Ureter (tissue), 1 donor: Measurements from ENCODE around the gene C20orf202. TPM values are rescaled to one million over a fixed set of nuclear protein-coding genes. Genes with fewer than 3 reads are reported as not detected.

ENCODE experiments used
- DNase-seq: peaks from one replicate; pipeline ENCODE4 v3.0.0-alpha.2; 2020; ENCODE audit warnings: low spot score
- total RNA-seq: library from RNA; stranded (reverse); gene quantifications from one replicate; pipeline ENCODE4 v1.2.4, GENCODE V29; 2023
- donor health status: DM: yes; HTN: yes; CAD: no.

Gene C20orf202
- 1.2 TPM for total RNA-seq

DNA sequence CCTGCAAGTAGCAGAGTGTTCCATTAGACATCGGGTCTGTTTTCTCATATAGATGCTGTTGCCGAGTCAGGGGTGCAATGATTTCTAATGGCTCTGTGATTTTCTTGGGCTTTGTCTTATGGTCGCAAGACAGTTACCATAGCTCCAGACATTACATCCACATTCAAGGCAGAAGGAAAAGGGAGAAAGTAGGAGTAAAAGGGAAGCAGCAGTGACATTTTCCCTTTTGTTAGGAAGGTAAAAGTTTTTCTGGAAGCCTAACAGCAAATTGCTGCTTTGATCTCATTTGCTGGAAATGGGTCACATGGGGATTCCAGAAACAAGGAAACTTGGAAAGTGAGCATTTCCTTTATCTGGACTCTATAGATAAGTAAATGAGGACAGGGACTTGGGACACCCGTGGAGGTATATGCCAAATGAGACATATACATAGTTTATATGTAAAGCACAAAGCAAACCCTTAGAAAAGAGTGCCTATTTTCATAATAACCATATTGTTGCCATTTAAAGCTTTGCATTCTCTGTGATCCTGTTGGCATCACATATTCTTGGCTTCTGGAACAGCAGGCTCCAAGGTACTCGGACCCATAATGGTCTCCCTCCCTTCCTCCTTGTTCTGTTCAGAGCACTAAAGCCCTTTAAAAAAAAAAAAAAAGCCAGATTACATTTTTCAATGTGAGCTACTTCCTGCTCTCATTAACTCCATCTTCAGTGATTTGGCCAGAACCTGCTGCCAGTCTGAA, at the start of gene C20orf202:
C20orf202 (plus strand) TSS at position 693 of the 743 bp plus-strand sequence. CDS start 132 bp downstream, outside the sequence.
- no peak for DNase-seq

DNA sequence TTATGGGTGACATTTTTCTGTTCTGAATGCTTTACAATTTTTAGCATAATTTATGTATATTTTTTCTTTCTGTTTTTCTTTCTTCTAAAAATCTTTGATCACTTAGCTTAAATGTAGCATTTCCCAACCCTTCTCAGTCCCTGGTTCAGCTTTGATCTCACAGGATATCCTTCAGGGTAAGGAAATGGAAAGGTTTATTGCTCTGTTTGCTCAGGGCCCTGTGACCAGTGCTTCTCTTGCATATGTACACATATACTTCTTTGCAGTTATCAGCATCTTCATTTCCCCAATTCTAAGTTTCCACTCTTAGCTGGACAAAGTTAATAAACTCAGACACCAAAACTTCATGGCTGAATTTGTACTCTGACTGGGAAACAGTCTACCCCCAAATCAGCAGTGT, 49.0 kb upstream of the C20orf202 start:
- DNase-seq, result no peak

DNA sequence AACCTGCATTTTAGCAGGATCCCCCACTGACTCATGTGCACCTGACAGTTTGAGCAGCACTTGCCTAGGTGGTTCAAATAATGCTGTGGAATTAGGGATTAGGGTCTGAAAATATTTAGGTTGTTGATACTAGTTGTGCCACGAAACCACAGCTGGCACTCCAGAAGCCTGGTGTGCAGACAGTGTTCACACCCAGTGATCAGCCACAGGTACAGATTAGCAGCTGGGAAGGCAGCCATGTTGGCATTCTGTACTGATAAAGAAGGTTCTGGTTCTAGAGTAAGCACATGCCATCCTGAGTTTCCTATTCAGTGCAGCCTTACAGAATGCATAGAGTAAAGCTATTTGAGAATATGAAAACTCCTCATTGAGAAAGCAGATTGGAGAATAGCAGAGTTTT, 48.6 kb upstream of the C20orf202 start:
- DNase-seq, result no peak

DNA sequence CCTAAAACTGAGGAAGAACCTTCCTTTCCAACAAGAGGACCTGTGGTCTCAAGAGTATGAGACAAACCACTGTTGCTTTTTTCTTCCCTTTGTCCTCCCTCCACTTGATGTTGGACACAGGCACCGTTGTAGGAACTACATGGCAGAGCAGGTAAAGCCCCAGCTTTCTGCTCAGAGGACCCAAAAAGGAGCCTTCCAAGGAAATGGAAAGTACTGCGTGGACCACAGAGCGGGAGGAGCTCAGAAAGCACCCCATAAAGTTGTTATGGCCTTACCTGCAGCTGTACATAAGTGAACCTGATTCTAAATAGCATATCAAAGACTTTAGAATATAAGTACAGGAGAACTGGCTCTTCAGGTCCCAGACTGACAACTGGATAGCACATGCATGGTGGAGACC, 47.9 kb upstream of the C20orf202 start:
- DNase-seq, result no peak

DNA sequence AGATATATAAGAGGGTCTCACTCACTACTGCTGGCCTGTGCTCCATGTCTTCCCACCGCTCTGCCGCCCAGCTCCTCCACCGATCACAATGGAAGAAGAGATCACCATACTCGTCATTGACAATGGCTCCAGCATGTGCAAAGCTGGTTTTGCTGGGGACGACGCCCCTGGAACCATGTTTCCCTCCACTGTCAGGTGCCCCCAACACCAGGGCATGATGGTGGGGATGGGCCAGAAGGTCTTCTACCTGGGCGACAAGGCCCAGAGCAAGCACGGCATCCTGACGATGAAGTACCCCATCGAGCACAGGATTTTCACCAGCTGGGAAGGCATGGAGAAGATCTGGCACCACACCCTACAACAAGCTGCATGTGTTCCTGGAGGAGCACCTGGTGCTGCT, 42.8 kb upstream of the C20orf202 start:
- DNase-seq, result no peak

DNA sequence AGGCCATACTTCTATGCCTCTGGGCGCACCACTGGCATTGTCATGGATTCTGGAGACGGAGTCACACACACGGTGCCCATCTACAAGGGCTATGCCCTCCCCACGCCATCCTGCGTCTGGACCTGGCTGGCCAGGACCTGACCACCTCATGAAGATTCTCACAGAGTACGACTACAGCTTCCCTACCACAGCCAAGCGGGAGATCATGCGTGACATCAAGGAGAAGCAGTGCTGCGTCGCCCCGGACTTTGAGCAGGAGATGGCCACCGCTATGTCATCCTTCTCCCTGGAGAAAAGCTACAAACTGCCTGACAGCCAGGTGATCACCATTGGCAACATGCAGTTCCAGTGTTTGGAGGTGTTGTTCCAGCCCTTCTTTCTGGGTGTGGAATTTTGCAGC, 42.3 kb upstream of the C20orf202 start:
- no peak for DNase-seq

DNA sequence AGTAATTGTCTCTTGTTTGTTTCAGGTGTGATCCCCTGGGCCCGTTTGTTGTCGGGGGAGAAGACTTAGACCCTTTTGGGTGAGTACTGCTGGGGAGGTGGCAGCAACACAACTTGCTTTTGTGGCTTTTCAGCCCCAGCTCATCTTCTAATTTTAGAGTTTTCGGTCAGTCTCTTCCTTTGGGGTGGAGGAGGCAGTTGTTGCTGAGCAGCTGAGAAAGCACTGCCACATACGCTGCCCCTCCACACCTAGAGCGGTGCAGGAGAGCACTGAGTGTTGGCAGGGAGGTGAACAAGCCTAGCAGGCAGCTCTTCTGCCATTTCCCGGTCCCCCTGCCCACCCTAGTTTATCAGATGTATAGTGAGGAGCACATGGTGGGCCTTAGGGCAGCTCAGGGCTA, 40.1 kb upstream of the C20orf202 start:
- no peak for DNase-seq

DNA sequence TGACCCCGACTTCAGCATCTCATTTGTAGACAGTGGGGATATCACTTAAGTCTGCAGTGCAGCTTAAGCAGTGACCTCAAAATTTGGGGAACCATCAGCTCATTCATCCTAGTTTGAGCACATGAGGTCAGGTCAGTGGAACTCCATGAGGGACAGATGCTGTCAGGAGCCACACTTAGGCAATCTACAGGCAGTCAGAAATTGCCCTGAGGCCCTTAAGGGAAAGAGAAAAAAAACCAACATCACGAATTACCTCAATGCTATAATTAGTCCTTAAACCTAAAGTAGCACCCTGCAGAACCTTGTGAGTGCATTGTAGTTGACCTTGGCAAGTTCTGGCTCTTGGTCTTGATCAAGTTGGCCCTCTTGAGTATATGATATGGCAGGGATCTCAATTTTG, 39.6 kb upstream of the C20orf202 start:
- no peak for DNase-seq

DNA sequence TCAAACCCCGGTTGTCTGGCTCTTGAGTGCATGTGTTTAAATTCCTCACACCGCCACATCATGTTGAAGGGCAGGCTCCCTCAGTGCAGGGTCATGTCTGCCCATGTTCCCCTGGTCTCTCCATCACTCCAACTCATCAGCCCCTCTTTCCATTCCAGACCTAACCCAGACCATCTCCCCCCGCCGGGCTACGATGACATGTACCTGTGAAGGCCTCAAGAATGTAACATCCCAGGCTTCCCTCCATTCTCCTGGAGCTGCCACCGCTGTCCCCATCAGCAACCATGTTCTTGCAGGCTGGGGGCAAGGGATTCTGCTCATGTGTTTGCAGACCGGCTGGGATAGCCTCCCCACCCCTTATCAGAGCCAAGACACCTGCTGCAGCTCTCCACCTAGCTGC, 38.4 kb upstream of the C20orf202 start:
- DNase-seq, result no peak

DNA sequence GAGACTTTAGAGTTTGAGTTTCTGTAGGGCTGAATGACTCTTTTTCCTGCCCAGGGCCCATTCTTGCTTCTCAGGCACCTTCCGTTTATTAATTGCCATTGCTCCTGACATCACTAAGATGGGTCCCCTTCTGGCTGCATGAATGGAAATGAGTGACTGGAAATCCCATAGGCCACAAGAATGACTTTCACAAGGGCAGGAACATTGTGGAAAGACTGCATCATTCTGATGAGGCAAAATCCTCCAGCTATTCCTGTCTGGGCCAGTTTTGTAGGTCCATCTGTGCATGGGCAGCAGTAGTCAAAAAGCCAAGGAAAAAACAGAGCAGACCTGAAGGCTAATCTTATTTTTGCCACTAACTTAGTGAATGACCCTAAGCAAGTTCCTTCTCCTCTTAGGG, 37.7 kb upstream of the C20orf202 start:
- DNase-seq, result no peak

DNA sequence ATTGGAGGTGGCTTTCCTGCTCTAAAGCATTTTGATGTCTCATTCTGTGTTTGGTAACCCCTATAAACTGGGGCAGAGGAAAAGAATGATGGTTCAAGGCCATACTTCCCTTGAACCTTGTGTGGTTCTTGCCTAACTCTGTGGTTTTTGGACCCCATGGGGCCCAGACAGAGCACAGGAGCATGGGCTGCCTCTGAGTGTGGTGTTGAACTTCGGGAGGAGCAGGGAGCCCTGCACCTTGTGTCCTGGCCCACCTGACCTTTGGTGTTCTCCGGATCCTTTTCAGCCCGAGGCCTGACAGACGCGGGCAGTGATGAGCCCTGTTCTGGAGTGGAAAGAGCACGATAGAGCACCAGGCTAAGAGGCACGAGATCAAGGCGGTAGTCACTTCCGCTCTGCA, 37.3 kb upstream of the C20orf202 start:
- DNase-seq, result no peak

DNA sequence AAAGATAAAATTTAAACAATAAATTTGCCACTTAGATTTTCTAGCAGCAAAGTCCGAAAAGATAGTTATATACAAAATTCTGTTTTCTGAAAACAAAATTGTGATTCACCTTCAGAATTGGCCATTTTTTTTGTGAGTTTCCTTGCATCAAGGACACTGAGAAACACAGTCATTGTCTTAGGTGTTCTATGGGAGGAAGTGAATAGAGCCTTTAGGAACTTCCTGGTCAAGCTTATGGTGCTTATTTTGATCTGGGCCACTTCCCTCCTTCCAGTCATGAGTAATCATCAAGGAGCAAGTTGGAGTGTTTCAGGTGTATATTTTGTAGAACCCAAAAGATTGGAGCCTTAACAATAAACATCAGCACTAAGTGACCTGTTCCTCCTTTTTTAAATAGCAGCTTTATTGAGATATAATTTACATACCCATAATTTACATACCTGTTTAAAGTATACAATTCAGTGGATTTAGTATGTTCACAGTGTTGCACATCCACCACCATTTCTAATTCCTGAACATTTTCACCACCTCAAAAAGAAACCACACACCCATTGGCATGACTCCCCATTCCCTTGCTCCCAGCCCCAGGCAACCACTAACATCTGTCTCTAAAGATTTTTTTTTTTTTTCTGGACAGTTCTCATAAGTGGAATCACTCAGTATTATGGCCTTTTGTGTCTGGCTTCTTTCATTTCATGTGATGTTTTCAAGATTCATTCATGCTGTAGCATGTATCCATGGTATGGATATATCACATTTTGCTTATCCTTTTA, 36.1 kb upstream of the C20orf202 start:
- DNase-seq, result no peak

DNA sequence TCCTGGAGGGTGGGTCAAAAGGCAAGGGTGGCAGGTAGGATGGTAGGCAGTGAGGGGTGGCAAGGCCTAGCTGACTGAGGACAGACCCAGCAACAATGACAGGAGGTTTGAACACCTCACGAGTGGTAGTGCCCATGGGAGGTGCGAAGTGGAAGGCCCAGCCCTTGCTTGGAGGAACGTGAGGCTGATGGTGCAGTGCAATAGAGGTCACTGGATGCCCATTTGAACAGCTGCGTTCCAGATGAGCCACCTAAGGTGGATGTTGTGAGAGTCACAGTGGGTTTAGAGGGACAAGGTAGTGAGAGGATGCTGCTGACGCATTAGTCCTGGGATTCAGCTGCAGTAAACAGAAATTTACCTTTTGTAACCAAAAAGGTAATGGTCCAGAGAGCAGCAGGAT, 34.0 kb upstream of the C20orf202 start:
- no peak for DNase-seq

DNA sequence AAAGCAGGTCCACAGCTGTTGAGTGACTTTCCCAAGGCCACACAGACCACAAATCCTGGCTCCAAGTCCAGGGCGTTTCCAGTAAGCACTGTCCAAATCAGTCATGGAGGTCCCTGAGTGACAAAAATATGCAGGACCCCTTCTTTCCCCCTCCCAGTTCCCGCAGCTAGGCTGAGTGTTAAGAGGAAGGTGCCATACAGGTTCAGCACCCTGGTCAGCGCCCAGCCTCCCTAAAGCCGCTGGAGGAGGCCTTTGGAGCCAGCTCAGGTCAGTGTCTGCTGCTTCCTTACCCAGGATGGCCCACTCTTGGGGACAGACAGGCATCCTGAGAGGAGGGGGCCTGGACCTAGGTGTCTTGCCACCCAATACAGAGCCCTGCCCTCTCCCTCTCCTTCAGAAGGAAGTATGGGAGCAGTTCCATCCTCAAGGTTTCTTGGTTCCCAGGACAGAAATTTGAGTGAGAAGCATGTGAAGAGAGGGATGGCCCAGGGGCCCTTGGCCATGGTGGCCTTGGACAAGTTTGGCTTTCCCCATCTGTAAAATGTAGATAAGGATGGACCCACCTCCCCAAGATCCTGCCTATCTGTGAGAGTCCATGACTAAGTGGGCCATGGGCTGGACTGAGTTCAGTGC, 31.7 kb upstream of the C20orf202 start:
- no peak for DNase-seq

DNA sequence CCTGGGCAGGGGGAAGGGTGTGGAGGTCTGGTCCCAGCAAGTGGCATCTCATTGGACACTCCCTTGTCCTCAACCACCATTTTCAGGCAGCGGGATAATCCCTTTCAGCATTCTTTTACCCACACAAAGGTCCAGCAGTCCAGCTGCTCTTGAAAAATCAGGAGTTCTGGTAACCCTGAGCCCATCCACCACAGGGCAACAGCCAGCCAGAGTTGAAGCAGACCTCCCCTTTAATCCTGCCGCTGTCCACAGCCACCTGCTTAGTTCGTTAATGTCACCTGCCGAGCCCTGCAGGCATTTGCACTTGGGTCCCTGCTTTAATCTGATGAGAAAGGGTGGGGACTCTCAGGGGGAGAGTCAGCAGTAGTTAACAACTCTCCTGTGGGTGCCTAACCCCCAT, 29.6 kb upstream of the C20orf202 start:
- no peak for DNase-seq

DNA sequence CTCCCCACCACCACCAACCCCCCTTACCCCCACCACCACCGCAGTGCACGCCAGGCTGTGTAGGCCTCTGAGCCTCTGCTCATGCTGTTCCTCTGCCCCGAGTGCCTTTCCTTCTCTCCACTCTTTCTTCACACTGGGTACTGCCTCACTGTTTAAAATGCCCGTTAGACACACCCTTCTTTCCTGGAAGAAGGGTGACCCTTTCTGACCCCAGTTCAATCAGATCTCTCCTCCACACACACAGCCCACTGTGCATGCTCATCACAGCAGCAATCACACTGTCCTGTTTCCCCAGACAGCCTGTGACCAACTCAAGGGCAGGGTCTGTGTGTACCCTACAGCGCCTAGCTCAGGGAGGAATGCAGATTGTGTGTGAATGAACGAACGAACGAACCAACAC, 28.5 kb upstream of the C20orf202 start:
- no peak for DNase-seq

DNA sequence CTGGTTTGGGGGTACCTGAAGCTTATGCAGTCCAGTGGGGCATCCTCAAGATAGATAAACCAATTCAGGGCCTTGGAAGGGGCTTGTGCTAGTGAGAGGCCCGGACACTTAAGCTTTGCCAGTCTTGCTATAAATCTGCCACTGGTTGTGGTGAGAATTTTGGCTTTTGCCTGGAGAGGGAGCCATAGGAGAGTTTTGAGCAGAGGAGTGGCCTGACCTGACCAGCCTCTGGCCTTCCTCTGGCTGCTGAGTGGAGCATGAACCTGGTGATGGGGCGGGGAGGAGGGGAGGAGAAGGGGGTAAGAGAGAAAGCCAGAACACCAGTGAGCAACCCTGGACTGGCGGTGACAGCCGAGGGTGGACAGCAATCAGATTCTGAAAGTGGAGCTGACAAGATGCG, 25.6 kb upstream of the C20orf202 start:
- no peak for DNase-seq

DNA sequence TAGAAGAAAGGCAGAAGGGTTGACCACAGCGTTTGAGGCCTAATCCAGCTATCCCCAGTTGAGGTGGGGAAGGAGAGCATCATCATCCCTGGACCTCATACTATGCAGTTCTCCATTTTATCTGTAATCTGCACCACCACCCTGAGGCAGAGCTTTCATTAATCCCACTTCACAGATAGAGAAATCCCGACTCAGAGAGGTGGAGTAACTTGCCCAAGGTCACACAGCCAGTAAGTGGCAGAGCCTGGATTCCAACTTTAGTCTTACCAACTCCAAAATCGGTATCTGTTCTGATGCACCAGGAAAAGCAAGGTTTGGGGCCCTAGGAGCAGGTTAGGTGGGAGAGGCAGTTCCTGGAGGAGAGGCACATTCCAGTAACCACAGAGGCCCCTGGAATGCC, 25.2 kb upstream of the C20orf202 start:
- no peak for DNase-seq

DNA sequence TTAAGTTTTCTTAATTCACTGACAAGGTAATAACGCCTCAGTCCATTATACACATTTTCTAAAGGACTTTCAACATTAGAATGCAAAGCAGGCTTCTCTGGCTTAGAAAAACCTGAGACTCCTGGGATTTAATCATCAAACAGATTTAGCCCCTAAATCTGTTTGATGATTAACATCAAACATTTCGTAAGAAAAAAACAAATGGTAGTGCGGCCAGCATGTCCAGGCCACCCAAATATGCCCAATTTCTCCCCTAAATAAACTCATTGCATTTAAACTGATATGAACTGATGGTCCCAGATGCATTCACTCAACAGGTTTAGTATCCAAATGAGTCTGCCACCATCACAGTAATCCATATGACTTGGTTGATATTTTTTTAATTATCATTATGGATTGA, 24.6 kb upstream of the C20orf202 start:
- no peak for DNase-seq

DNA sequence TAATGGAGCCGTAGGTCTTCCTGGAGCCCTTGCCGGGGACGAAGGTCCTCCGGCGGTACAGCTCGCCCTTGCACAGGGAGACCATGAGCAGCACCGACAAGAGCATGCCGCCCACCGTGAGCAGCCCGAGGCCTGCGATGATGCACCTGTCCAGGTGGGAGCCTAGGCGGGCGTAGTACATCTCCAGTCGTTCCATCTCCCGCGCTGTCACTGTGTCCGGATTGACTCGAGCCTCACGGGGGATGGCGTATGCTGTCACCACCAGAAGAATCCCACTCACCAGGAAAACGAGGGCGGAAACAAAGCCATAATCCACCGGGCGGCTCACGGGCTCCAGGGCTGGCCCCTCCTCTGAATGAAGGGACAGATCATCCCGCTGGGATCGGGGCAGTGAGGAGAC, 22.3 kb upstream of the C20orf202 start:
- no peak for DNase-seq

DNA sequence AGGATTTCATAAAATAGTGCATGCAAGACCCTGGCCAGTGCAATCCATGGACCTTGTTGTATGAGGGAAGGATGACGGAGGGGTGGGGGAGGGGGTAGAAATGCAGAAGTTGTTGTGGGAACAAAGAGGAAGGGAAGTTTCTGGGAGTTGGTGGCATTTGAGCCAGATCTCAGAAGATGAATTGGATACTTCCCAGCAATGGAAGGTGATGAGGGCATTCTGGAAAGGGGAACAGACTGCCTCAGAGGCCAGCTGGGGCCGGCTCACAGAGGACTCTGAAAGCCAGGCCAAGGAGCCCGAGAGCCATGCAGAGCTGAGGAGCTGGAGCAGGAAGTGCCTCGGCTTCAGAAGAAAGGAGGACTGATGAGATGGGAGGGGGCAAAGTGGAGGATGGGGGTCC, 21.1 kb upstream of the C20orf202 start:
- DNase-seq, result no peak

DNA sequence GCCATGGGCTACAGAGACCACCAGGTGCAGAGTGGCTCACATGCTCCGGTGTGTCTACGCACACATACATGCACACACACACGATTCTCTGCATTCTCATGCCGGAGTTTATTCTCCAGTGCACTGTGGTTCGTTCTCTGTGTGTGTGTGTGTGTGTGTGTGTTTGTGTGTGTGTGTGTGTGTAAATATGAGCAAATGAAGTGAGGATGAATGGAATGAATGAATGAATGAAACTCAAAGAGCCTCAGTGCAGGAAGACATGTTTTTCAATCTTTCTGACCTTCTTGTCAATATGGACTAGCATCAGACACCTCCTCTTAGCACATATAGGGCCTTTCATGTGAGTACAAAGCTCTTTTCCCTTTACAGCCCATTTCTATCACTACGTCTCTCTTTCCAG, 20.1 kb upstream of the C20orf202 start:
- no peak for DNase-seq

DNA sequence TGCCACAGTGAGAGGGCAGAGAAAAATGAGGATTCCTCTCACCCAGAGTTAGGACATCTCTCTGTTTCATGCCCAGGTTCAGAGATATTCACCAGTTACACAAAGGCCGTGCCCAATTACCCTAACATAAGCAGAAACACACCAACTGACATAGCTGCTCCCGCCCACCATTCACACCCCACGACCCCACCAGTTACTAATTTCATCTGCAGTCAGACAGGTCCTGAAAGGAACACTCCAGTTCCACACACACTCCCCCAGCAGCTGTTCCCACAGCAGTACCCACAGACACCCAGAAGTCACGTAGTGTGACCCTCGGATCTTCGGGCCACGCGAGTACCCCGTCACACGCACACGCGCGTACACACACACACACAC, 19.0 kb upstream of the C20orf202 start:
- DNase-seq, result no peak
